HCT116 (cell line): ENCODE measurements around the gene BCKDHB. TPM values are rescaled to one million over a fixed set of nuclear protein-coding genes. Genes with fewer than 3 reads are reported as not detected.

Source experiments
- ATAC-seq: fragments of 200-7000 bp; cut with Tn5 transposase; 2 replicates; pipeline ENCODE4 v1.9.1; 2020; ENCODE audit warnings: mild to moderate bottlenecking, moderate library complexity
- BruUV-seq: library from RNA; stranded (reverse); fragments of 400-500 nt; replicated peaks from 2 replicates; lab custom pipeline; 2021; lab: Mats Ljungman, UMichigan
- CTCF ChIA-PET: fragments of 300-600 bp; sonication (Branson Sonifier 250); formaldehyde crosslinking; loops from one replicate; lab custom pipeline; 2021; ENCODE audit warnings: antibody characterized with exemption; lab: Charles Lee
- POLR2A ChIA-PET: fragments of 300-600, 350-600 bp; sonication (Branson Sonifier 250); formaldehyde crosslinking; loops from one replicate; lab custom pipeline; 2021; ENCODE audit warnings: antibody characterized with exemption; lab: Charles Lee
- RAD21 ChIA-PET, 2 experiments: fragments of 300-600 bp; sonication (Branson Sonifier 250); formaldehyde crosslinking; loops; one replicate each; lab custom pipeline; 2023; ENCODE audit warnings: low total read pairs in 2 of 2; ENCODE audit not compliant: uncharacterized antibody in 2 of 2, unreplicated experiment in 2 of 2, low non-redundant PET in 1 of 2; lab: Charles Lee
- DNase-seq: peaks from one replicate; pipeline ENCODE4 v3.0.0-alpha.2; 2010; ENCODE audit warnings: low read depth, low spot score
- H2AFZ ChIP-seq: fragments of 200-600 bp; shearing (Covaris generic), sonication (generic); 2 replicates; pipeline ENCODE4 v1.6.1; 2017; ENCODE audit warnings: low read depth, mixed run types, mixed read lengths, antibody characterized with exemption, low read length; ENCODE audit not compliant: poor library complexity, severe bottlenecking
- H3K27ac ChIP-seq: 2 replicates; pipeline ENCODE4 v1.5.1; 2012; ENCODE audit warnings: low read depth, low read length
- H3K27me3 ChIP-seq: fragments of 200-600 bp; sonication (generic); 2 replicates; pipeline ENCODE4 v1.6.1; 2016; ENCODE audit warnings: mixed run types, low read length, mixed read lengths; ENCODE audit not compliant: insufficient read depth
- H3K36me3 ChIP-seq, 2 experiments: fragments of 200-500 bp in 1 of 2; fragments of 200-600 bp in 1 of 2; sonication (Bioruptor generic) in 1 of 2; sonication (generic) in 1 of 2; 2 replicates each; pipeline versions ENCODE4 v1.5.1 to v1.6.1; 2014 to 2016; ENCODE audit warnings: low read length in 2 of 2, inconsistent platforms in 1 of 2, mixed read lengths in 1 of 2, mixed run types in 1 of 2; ENCODE audit not compliant: insufficient read depth in 2 of 2, control insufficient read depth in 1 of 2
- H3K4me1 ChIP-seq, 2 experiments: fragments of 200-600 bp in 1 of 2; sonication (generic) in 1 of 2; 2 replicates each; pipeline versions ENCODE4 v1.5.1 to v1.6.1; 2012 to 2017; ENCODE audit warnings: low read length in 2 of 2, inconsistent platforms in 1 of 2, mild to moderate bottlenecking in 1 of 2, mixed read lengths in 1 of 2, mixed run types in 1 of 2, moderate library complexity in 1 of 2; ENCODE audit not compliant: insufficient read depth in 2 of 2, control insufficient read depth in 1 of 2
- H3K4me2 ChIP-seq: fragments of 200-600 bp; sonication (generic); 2 replicates; pipeline ENCODE4 v1.6.1; 2017; ENCODE audit warnings: mixed run types, low read length, mixed read lengths
- H3K4me3 ChIP-seq, 2 experiments: fragments of 200-600 bp in 1 of 2; sonication (generic) in 1 of 2; replicated peaks in 1 of 2; 2 replicates each; pipeline ENCODE4 v1.5.1; 2011 to 2016; ENCODE audit warnings: low read length in 2 of 2, control low read depth in 1 of 2, low read depth in 1 of 2, mild to moderate bottlenecking in 1 of 2, mixed read lengths in 1 of 2, mixed run types in 1 of 2
- H3K79me2 ChIP-seq: fragments of 200-600 bp; sonication (generic); 2 replicates; pipeline ENCODE4 v1.6.1; 2017; ENCODE audit warnings: mild to moderate bottlenecking, mixed run types, low read length, moderate library complexity, mixed read lengths; ENCODE audit not compliant: insufficient read depth
- H3K9ac ChIP-seq: fragments of 200-600 bp; sonication (generic); 2 replicates; pipeline ENCODE4 v1.6.1; 2016; ENCODE audit warnings: low read length, mixed read lengths
- H3K9me2 ChIP-seq: fragments of 200-600 bp; sonication (generic), shearing (Covaris generic); 2 replicates; pipeline ENCODE4 v1.6.1; 2017; ENCODE audit warnings: mixed run types, mild to moderate bottlenecking, moderate library complexity; ENCODE audit not compliant: insufficient read depth
- H3K9me3 ChIP-seq, 2 experiments: fragments of 200-500 bp in 1 of 2; fragments of 200-600 bp in 1 of 2; sonication (Bioruptor generic) in 1 of 2; sonication (generic) in 1 of 2; 2 replicates each; pipeline ENCODE4 v1.6.1; 2014 to 2017; ENCODE audit warnings: low read length in 2 of 2, mixed read lengths in 2 of 2, inconsistent platforms in 1 of 2, low read depth in 1 of 2, mild to moderate bottlenecking in 1 of 2, mixed run types in 1 of 2, moderate library complexity in 1 of 2; ENCODE audit not compliant: control insufficient read depth in 1 of 2, insufficient read depth in 1 of 2
- H4K20me1 ChIP-seq: fragments of 200-600 bp; sonication (generic), shearing (Covaris generic); 2 replicates; pipeline ENCODE4 v1.6.1; 2017; ENCODE audit warnings: mixed run types, mild to moderate bottlenecking, moderate library complexity; ENCODE audit not compliant: insufficient read depth
- ATF3 ChIP-seq: IDR thresholded peaks from 2 replicates; pipeline ENCODE4 v1.6.1; 2012
- EZH2phosphoT487 ChIP-seq: fragments of 200-600 bp; IDR thresholded peaks from 2 replicates; pipeline ENCODE4 v1.6.1; 2018; ENCODE audit warnings: antibody characterized with exemption, borderline replicate concordance
- FOSL1 ChIP-seq: IDR thresholded peaks from 2 replicates; pipeline ENCODE4 v1.6.1; 2012; ENCODE audit warnings: low read depth
- JUND ChIP-seq: IDR thresholded peaks from 2 replicates; pipeline ENCODE4 v1.6.1; 2012
- MAX ChIP-seq: IDR thresholded peaks from 2 replicates; pipeline ENCODE4 v1.6.1; 2012
- POLR2A ChIP-seq: IDR thresholded peaks from 2 replicates; pipeline ENCODE4 v1.7.0; 2011; ENCODE audit warnings: borderline replicate concordance; ENCODE audit not compliant: insufficient read depth, insufficient read length; ENCODE audit errors: extremely low read depth
- POLR2AphosphoS5 ChIP-seq: IDR thresholded peaks from 2 replicates; pipeline ENCODE4 v1.6.1; 2011; ENCODE audit warnings: mild to moderate bottlenecking, low read depth, low read length, moderate library complexity
- SP1 ChIP-seq: IDR thresholded peaks from 2 replicates; pipeline ENCODE4 v1.6.1; 2012; ENCODE audit warnings: low read depth
- SRF ChIP-seq: IDR thresholded peaks from 2 replicates; pipeline ENCODE4 v1.6.1; 2012; ENCODE audit warnings: low read depth
- TCF7L2 ChIP-seq: IDR thresholded peaks from 2 replicates; pipeline ENCODE4 v1.7.0; 2011; ENCODE audit warnings: borderline replicate concordance, inconsistent platforms; ENCODE audit not compliant: insufficient read depth, insufficient read length; ENCODE audit errors: extremely low read depth
- YY1 ChIP-seq: IDR thresholded peaks from 2 replicates; pipeline ENCODE4 v1.6.1; 2011; ENCODE audit warnings: low read length, low read depth, moderate library complexity, mild to moderate bottlenecking; ENCODE audit not compliant: insufficient replicate concordance; ENCODE audit errors: extremely low read depth
- ZBTB33 ChIP-seq: IDR thresholded peaks from 2 replicates; pipeline ENCODE4 v1.6.1; 2011; ENCODE audit warnings: mild to moderate bottlenecking, low read length, moderate library complexity; ENCODE audit not compliant: insufficient replicate concordance; ENCODE audit errors: extremely low read depth
- ZFX ChIP-seq: fragments of 450-650 bp; IDR thresholded peaks from 2 replicates; pipeline ENCODE4 v1.6.1; 2017
- ZNF274 ChIP-seq: fragments of 200-500 bp; sonication (Bioruptor generic); IDR thresholded peaks from 2 replicates; pipeline ENCODE4 v1.6.1; 2014; ENCODE audit warnings: mild to moderate bottlenecking, low read depth, low read length, inconsistent platforms
- intact Hi-C: fragments of 100-400 bp; cut with micrococcal nuclease; formaldehyde crosslinking; loops from 2 replicates; pipeline ENCODE4 v1.10.0; 2022
- total RNA-seq: library from RNA; stranded (reverse); gene quantifications from one replicate; pipeline ENCODE4 v1.2.1, GENCODE V29; 2021; ENCODE audit not compliant: unreplicated experiment

BCKDHB gene
- total RNA-seq, 1 experiment from 2014 or later = 11.2 TPM

GRCh38 chr6:80251321-80251720 lies 144.8 kb downstream of the BCKDHB start (continued):
- TF ChIP-seq YY1 = no peak
- no peak for TF ChIP-seq ZFX

GRCh38 chr6:80254716-80255115 lies 148.2 kb downstream of the BCKDHB start:
- DNase-seq (no peak), ATAC-seq (no peak)
- Histone ChIP-seq H3K36me3 (no peaks in the 10 kb centered on the region), H3K9ac (no peak overlapping the region), H3K9me3 (no peaks in the 10 kb centered on the region), H3K27me3 (no peaks in the 10 kb centered on the region), H3K9me2 (no peaks in the 10 kb centered on the region), H4K20me1 (no peaks in the 10 kb centered on the region), H3K79me2 (no peaks in the 10 kb centered on the region), H2AFZ (no peak overlapping the region), H3K27ac (no peak overlapping the region), H3K4me3 (no peak overlapping the region), H3K4me1 (no peaks in the 10 kb centered on the region), H3K4me2 (no peak overlapping the region)
- no TSS peak for BruUV-seq
- intact Hi-C loops = no loop called here
- ChIA-PET RAD21 (no interaction called here), POLR2A (no interaction called here), CTCF (no interaction called here)
- TF ChIP-seq ZFX = no peak
- no peak for TF ChIP-seq ATF3

- H3K9ac ChIP-seq = no peak overlapping the region
- ChIA-PET RAD21 (no interaction called here), POLR2A (no interaction called here), CTCF (no interaction called here)
- no peak overlapping the region for H3K4me3 ChIP-seq
- H3K27ac ChIP-seq = no peak overlapping the region
- no peaks in the 10 kb centered on the region for H3K9me3 ChIP-seq
- no peaks in the 10 kb centered on the region for H4K20me1 ChIP-seq
- ATAC-seq (no peak), DNase-seq (no peak)
- no peaks in the 10 kb centered on the region for H3K4me1 ChIP-seq
- intact Hi-C loops = no loop called here
- no peak overlapping the region for H2AFZ ChIP-seq
- H3K27me3 ChIP-seq = no peaks in the 10 kb centered on the region
- no peak overlapping the region for H3K4me2 ChIP-seq
- H3K9me2 ChIP-seq = no peaks in the 10 kb centered on the region
- H3K79me2 ChIP-seq = no peaks in the 10 kb centered on the region
- BruUV-seq = no TSS peak
- H3K36me3 ChIP-seq = no peaks in the 10 kb centered on the region
- TF ChIP-seq FOSL1 = no peak
- no peak for TF ChIP-seq TCF7L2
- TF ChIP-seq ATF3 = no peak
- no peak for TF ChIP-seq JUND
- TF ChIP-seq YY1 = no peak
- no peak for TF ChIP-seq ZFX
- TF ChIP-seq EZH2phosphoT487 = no peak
- no peak for TF ChIP-seq POLR2A
- TF ChIP-seq ZNF274 = no peak
- TF ChIP-seq ZBTB33 = no peak
- no peak for TF ChIP-seq SP1
- no peak for TF ChIP-seq POLR2AphosphoS5
- TF ChIP-seq SRF = no peak
- TF ChIP-seq MAX = no peak
Observed at GRCh38 chr6:80256691-80257090, 150.2 kb downstream of the BCKDHB start.
